NCI-H2081 (cell line): ENCODE measurements around the gene TMEM132D.
"Not testable (repeated sequence)": the region's sequence is repeated elsewhere in the genome, so short reads cannot be mapped to it uniquely, and the experiment has no call there.

ENCODE experiments used
- DNase-seq, 2 experiments: peaks; one replicate each; lab custom pipeline; 2025; lab: John Stamatoyannopoulos, UW

The TMEM132D gene

DNA sequence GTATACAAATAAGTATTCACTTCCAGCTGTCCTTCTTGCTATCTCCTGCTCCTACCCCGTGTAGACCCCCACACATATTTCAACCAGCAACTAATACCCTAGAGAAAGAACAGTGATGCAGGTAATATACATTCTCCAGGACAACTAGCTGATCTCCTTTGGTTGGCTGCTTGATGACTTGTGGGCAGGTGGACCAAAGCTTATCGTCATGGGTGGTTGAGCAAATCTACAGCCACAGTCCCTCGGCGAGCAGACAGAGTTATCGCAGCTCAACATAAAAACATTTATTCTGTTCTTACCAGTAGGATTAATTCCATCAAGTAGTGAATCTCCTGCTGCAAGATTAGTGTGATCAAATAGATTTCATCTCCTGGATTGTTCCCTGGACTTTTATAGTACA, 314.3 kb downstream of the TMEM132D start:
- no peak for DNase-seq

- DNase-seq = no peak
Observed at GRCh38 chr12:129588142-129588541, 315.7 kb downstream of the TMEM132D start.

DNA sequence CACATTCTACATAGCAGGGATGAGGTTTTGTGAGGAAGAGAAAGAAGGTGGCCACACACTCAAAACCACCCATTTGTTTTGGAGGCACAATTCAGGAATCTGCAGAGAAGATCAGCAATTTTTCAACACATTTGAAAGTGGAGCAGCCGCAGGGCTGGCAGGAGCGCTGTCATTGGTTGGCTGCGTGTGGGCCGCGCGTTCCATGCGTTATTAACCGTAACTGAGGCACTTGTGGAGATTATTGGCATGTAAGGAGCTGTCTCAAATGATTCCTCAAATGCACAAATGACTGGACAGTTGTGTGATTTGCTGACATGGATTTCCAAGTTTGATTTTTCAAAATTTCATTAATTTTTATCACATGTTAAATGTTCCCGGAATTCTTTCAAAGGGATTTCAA, 318.5 kb downstream of the TMEM132D start:
- no peak for DNase-seq

DNA sequence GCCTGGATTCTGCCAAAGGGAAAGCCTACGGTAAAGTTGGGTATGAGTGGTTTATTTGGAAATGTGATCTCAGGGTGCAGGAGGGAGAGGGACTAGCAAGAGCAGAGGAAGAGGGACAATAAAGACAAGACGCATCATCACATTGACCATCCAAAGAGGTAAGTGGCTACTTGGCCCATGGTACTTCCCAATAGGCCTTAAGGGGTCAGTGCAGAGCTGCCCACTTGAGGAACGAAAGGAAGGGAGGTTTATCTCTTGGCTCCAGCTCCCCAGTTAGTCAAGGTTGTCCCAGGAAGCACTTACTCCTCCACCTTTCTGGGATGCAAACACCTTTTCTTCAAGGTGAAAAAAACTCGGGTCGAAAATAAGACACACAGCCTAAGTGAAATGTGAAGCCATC, 323.9 kb downstream of the TMEM132D start:
- no peak for DNase-seq

GRCh38 chr12:129571901-129572494, 331.8 kb downstream of the TMEM132D start:
- DNase-seq = peak in 1 of 2 experiments; percentile 12

- DNase-seq = no peak
Observed at GRCh38 chr12:129570796-129571400, 332.9 kb downstream of the TMEM132D start.

GRCh38 chr12:129566800-129567199, 337.0 kb downstream of the TMEM132D start:
- no peak for DNase-seq

- no peak for DNase-seq
Observed at GRCh38 chr12:129564768-129565167, 339.1 kb downstream of the TMEM132D start.

DNA sequence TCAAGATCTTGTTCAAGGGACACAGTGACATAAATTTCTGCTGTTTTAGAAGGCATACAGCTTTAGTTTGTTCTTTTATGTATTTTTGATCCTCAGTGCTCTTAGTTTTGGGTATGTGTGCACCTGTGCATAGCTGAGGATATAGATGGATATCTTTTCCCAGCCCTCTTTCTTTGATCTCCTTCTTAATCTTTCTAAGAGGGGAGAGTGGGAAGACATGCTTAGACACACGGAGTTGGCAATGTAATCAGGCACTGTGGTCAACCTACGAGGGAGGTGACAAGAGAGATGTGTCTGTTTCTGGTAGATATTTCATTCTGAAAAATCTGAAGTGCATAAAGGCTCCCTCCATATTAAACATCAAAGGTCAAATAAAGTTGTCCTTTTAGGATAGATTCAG, 340.6 kb downstream of the TMEM132D start:
- DNase-seq = no peak

DNA sequence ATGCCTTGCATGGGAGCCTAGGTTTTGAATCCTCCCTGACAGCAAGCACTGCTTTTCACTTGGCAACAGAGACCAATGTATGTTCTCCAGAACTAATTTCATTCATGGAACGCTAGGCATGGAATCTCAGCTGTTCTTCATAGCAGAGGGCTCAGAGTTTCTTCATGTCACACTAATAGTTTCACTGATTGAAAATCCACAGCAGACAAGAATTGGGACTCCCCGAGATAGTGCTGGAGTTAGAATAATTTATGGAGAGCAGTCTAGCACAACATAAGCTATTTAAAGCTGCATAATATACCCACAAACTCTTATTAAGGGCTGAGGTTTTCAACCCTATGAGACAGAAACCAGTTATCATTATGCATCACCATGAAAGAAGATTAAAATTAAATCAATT, 342.5 kb downstream of the TMEM132D start:
- DNase-seq = no peak

GRCh38 chr12:129559776-129560175, 344.0 kb downstream of the TMEM132D start:
- DNase-seq = no peak

- DNase-seq = no peak
Observed at GRCh38 chr12:129558036-129558435, 345.8 kb downstream of the TMEM132D start.

GRCh38 chr12:129556082-129556481, 347.7 kb downstream of the TMEM132D start:
- no peak for DNase-seq

- no peak for DNase-seq
Observed at GRCh38 chr12:129552996-129553750, 350.7 kb downstream of the TMEM132D start.

DNA sequence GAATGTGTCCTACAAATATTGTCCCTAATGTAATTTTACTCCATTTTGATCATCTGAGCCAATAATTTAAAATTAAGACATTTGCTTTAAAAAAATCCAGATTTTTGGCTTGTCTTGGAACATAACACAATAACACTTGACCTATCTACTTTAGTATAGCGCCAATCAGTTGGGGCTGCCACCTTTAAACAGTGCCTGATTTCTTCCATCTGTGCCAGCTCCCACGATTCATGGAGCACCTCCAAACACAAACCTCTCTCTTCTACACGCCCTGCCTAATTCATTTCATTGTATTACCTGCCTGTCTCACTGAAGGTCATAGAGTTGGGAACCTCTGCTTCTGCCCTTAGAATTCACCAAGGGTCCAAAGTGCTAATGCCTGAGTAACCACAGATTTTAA, 352.4 kb downstream of the TMEM132D start:
- DNase-seq = no peak

DNA sequence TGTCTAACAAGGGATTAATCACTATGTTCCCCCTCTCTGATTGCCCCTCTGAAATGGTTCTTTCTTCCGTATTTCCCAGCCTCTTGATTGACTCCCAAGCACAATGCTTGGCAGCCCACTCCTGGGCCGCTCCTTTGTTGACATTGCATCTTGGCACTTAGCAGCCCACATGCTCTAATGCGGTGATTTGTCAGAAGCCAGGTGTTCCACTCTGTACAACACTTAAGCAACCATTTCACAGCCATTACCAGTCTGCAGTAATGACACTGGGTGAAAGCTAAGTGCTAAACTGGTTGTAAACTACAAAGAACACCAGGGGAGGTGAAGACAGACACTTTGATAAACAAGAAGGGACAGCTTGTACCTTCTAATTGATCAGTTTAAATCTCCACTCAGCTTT, 353.5 kb downstream of the TMEM132D start:
- peak; percentile 95 to 100 for DNase-seq

DNA sequence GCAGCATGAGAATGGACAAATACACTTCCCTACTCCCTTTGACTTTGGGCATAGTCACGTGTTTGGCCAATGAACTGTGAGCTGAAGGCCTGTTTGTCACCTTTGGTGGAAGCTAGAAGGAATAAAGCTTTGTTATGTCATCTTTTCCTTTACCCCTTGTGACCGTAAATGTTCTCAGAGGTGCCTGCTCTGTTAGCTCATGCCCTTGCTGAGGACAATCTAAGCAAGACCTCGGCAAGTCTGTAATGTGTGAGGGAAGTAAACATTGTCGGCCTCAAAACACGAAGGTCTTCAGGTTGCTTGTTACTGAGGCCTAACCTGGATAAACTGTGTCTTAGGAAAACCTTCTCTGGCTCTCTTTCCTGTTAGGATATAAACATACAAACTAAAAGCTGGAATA, 354.2 kb downstream of the TMEM132D start:
- DNase-seq = peak in 1 of 2 experiments; percentile 68

DNA sequence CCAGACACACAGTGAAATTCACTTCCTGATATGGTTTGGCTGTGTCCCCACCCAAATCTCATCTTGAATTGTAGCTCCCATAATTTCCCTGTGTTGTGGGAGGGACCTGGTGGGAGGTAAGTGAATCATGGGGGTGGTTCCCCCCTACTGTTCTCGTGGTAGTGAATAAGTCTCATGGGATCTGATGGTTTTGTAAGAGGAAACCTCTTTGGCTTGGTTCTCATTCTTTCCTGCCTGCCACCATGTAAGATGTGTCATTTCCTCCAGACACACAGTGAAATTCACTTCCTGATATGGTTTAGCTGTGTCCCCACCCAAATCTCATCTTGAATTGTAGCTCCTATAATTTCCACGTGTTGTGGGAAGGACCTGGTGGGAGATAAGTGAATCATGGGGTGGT, 354.8 kb downstream of the TMEM132D start:
- DNase-seq = not testable (repeated sequence)

DNA sequence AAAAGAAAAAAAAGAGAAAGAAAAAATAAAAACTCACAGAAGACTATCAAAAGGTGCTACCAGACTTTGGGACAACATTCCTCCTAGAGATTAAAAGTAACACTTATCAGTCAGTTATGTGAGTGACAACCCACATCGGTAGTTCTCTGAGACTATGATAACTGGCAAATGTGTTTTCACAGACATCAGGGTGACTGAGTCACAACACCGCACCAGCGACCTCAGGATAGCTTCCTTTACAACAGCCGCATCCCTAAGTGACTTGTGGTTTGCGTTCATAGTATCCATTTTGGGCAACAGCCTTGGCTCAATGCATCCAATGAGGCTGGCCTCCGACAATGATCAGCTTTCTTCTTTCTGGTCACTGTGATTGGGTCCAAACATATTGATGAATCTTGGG, 359.1 kb downstream of the TMEM132D start:
- no peak for DNase-seq

GRCh38 chr12:129540954-129541353, 362.9 kb downstream of the TMEM132D start:
- DNase-seq = no peak

- DNase-seq = no peak
Observed at GRCh38 chr12:129540249-129540648, 363.6 kb downstream of the TMEM132D start.

- DNase-seq = not testable (repeated sequence)
Observed at GRCh38 chr12:129538724-129539335, 365.0 kb downstream of the TMEM132D start.

DNA sequence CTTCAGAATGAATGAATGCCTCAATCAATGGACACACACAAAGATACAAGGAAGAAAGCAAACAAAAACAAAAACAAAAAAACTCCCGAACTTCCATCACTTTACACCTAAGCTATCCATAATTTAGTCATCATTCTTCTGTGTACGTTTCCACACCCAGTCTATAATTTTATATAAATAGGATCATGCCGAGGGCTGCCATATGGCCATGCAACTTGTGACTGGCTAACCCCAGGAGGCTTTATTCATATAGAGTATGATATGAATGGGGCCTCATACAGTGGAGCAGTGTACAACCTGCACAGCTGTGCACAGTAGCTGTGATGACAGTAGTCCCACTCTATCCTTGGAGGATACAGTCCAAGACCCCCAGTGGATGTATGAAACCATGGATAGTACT, 365.7 kb downstream of the TMEM132D start:
- peak in 1 of 2 experiments; percentile 11 for DNase-seq
